Measurements from ENCODE around the gene BPTF. TPM values are rescaled to one million over a fixed set of nuclear protein-coding genes. Genes with fewer than 3 reads are reported as not detected.
A peak's percentile ranks its signal among the peaks of the same experiment; 100 is the strongest.

BPTF gene
- total RNA-seq, 3 donors from 2014 or later (not counting 1 experiment from before 2014, with no cell fraction given), result 168 to 205 (median 193) TPM

- H3K27me3 Mint-ChIP-seq (ENCODE audit: low read depth in 2 of 2), result no peaks in the 10 kb centered on the region
- H3K4me1 ChIP-seq (ENCODE audit: control insufficient read depth, insufficient read depth, low read length), result peaks cover 25% of the 10 kb centered on the region
- H3K36me3 Mint-ChIP-seq, result no peaks in the 10 kb centered on the region
- no peak overlapping the region for H3K27ac ChIP-seq (ENCODE audit: low read length)
- H3K4me3 Mint-ChIP-seq, result no peak overlapping the region
- H3K4me1 Mint-ChIP-seq, result peaks cover 71 to 80% of the 10 kb centered on the region in 2 donors
- no peaks in the 10 kb centered on the region for H3K9me3 Mint-ChIP-seq
- H3K27ac Mint-ChIP-seq, result peak overlapping the region; percentile 22 to 47
- ATAC-seq (no peak), DNase-seq (no peak)
- no peaks in the 10 kb centered on the region for H3K9me3 ChIP-seq (ENCODE audit: control insufficient read depth, insufficient read depth, low read length)
- no peak for TF ChIP-seq CTCF (IDR thresholded peaks at IDR 0.05)
- H3K27me3 ChIP-seq (ENCODE audit: control insufficient read depth, insufficient read depth, low read length), result no peaks in the 10 kb centered on the region
- intact Hi-C loops (cut with micrococcal nuclease), result no loop called here
- no peak overlapping the region for H3K4me3 ChIP-seq (ENCODE audit: low read length)
- 79% methylated on average over 6 of the region's 6 CpGs for WGBS (ENCODE audit: insufficient coverage)
- H3K36me3 ChIP-seq (ENCODE audit: control insufficient read depth, insufficient read depth, low read length), result no peaks in the 10 kb centered on the region
Observed at GRCh38 chr17:67830440-67830839, 5.1 kb downstream of the BPTF start.

- DNase-seq, result no peak
- H3K4me3 Mint-ChIP-seq, result no peak overlapping the region
Observed at GRCh38 chr17:67831268-67831667, 6.0 kb downstream of the BPTF start.

GRCh38 chr17:67833134-67833533 is 7.8 kb downstream of the BPTF start:
- H3K4me3 ChIP-seq (ENCODE audit: low read length), result no peak overlapping the region
- no peak for ATAC-seq
- WGBS (ENCODE audit: insufficient coverage), result 80% methylated on average over 1 of the region's 3 CpGs
- TF ChIP-seq CTCF (IDR thresholded peaks at IDR 0.05), result no peak
- H3K9me3 ChIP-seq (ENCODE audit: control insufficient read depth, insufficient read depth, low read length), result no peaks in the 10 kb centered on the region
- H3K27me3 ChIP-seq (ENCODE audit: control insufficient read depth, insufficient read depth, low read length), result no peaks in the 10 kb centered on the region
- H3K36me3 ChIP-seq (ENCODE audit: control insufficient read depth, insufficient read depth, low read length), result no peaks in the 10 kb centered on the region
- intact Hi-C loops (cut with micrococcal nuclease), result no loop called here
- H3K4me1 Mint-ChIP-seq, result peaks cover 77 to 87% of the 10 kb centered on the region in 2 donors
- H3K36me3 Mint-ChIP-seq, result no peaks in the 10 kb centered on the region
- H3K4me1 ChIP-seq (ENCODE audit: control insufficient read depth, insufficient read depth, low read length), result peaks cover 12% of the 10 kb centered on the region
- H3K4me3 Mint-ChIP-seq, result no peak overlapping the region
- no peaks in the 10 kb centered on the region for H3K9me3 Mint-ChIP-seq
- no peak overlapping the region for H3K27ac ChIP-seq (ENCODE audit: low read length)
- DNase-seq, result no peak
- no peak overlapping the region for H3K27ac Mint-ChIP-seq
- H3K27me3 Mint-ChIP-seq (ENCODE audit: low read depth in 2 of 2), result no peaks in the 10 kb centered on the region

More at GRCh38 chr17:67831268-67831667, 6.0 kb downstream of the BPTF start:
- H3K4me3 ChIP-seq (ENCODE audit: low read length), result no peak overlapping the region
- peaks cover 25% of the 10 kb centered on the region for H3K4me1 ChIP-seq (ENCODE audit: control insufficient read depth, insufficient read depth, low read length)
- Mint-ChIP-seq H3K27ac (peak overlapping the region; percentile 22 to 47), H3K36me3 (no peaks in the 10 kb centered on the region), H3K4me1 (peaks cover 77 to 84% of the 10 kb centered on the region in 2 donors), H3K9me3 (no peaks in the 10 kb centered on the region), H3K27me3 (ENCODE audit: low read depth in 2 of 2) (no peaks in the 10 kb centered on the region)
- intact Hi-C loops (cut with micrococcal nuclease), result no loop called here
- no peak overlapping the region for H3K27ac ChIP-seq (ENCODE audit: low read length)
- H3K9me3 ChIP-seq (ENCODE audit: control insufficient read depth, insufficient read depth, low read length), result no peaks in the 10 kb centered on the region
- TF ChIP-seq CTCF (IDR thresholded peaks at IDR 0.05), result no peak
- H3K27me3 ChIP-seq (ENCODE audit: control insufficient read depth, insufficient read depth, low read length), result no peaks in the 10 kb centered on the region
- no peaks in the 10 kb centered on the region for H3K36me3 ChIP-seq (ENCODE audit: control insufficient read depth, insufficient read depth, low read length)
- peak in 1 of 3 donors; percentile 21 for ATAC-seq
- WGBS (ENCODE audit: insufficient coverage), result 91% methylated on average over 4 of the region's 4 CpGs

- H3K27me3 ChIP-seq (ENCODE audit: control insufficient read depth, insufficient read depth, low read length), result no peaks in the 10 kb centered on the region
- intact Hi-C loops (cut with micrococcal nuclease), result no loop called here
- Mint-ChIP-seq H3K36me3 (no peaks in the 10 kb centered on the region), H3K4me3 (peak overlapping the region; percentile 15), H3K4me1 (peaks cover 81 to 82% of the 10 kb centered on the region in 2 donors), H3K27ac (peak overlapping the region; percentile 67), H3K9me3 (no peaks in the 10 kb centered on the region), H3K27me3 (ENCODE audit: low read depth in 2 of 2) (no peaks in the 10 kb centered on the region)
- ATAC-seq, result no peak
- 83% methylated on average over 2 of the region's 3 CpGs for WGBS (ENCODE audit: insufficient coverage)
- DNase-seq, result no peak
- no peaks in the 10 kb centered on the region for H3K36me3 ChIP-seq (ENCODE audit: control insufficient read depth, insufficient read depth, low read length)
- no peak for TF ChIP-seq CTCF (IDR thresholded peaks at IDR 0.05)
- H3K27ac ChIP-seq (ENCODE audit: low read length), result no peak overlapping the region
- H3K9me3 ChIP-seq (ENCODE audit: control insufficient read depth, insufficient read depth, low read length), result no peaks in the 10 kb centered on the region
- H3K4me1 ChIP-seq (ENCODE audit: control insufficient read depth, insufficient read depth, low read length), result peaks cover 6% of the 10 kb centered on the region
- H3K4me3 ChIP-seq (ENCODE audit: low read length), result no peak overlapping the region
Observed at GRCh38 chr17:67833946-67834631, 8.8 kb downstream of the BPTF start.

All from natural killer cell (primary cell).